T-helper 22 cell (primary cell): ENCODE measurements around the gene TMEM154.

Experiments used
- DNase-seq: peaks from one replicate; pipeline ENCODE4 v3.0.0-alpha.2; 2020; ENCODE audit warnings: low read depth

The TMEM154 gene

GRCh38 chr4:152591396-152591795, 88.4 kb downstream of the TMEM154 start:
- peak; percentile 4 for DNase-seq

- no peak for DNase-seq
Observed at GRCh38 chr4:152590179-152591031, 89.4 kb downstream of the TMEM154 start.

- no peak for DNase-seq
Observed at GRCh38 chr4:152588869-152589268, 90.9 kb downstream of the TMEM154 start.

DNA sequence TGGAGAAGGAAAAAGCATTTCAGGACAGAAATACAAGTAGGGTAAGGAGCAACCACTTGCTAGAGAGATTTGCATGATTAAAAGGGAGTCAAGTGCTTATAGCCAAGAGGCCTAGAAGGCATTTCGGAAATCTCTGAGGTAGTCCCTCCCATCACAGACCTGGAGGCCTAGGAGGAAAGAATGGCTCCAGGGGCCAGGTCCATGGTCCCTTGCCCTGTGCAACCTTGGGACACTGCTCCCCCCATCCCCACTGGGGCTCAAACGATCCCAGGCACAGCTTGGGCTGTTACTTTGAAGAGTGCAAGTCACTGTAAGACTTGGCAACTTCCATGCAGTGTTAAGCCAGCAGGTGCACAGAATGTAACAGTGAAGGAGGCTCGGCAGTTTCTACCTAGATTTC, 92.7 kb downstream of the TMEM154 start:
- no peak for DNase-seq

DNA sequence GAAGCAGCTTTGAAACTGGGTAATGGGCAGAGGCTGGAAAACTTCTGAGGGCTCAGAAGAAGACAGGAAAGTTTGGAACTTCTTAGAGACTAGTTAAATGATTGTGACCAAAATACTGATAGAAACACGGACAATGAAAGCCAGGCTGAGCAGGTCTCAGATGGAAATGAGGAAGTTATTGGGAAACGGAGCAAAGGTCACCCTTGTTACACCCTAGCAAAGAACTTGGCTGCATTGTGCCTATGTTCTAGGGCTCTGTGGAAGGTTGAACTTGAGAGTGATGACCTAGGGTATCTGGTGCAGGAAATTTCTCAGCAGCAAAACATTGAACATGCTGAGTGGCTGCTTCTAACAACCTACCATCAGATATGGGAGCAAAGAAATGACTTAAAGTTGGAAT, 93.1 kb downstream of the TMEM154 start:
- DNase-seq, result no peak

DNA sequence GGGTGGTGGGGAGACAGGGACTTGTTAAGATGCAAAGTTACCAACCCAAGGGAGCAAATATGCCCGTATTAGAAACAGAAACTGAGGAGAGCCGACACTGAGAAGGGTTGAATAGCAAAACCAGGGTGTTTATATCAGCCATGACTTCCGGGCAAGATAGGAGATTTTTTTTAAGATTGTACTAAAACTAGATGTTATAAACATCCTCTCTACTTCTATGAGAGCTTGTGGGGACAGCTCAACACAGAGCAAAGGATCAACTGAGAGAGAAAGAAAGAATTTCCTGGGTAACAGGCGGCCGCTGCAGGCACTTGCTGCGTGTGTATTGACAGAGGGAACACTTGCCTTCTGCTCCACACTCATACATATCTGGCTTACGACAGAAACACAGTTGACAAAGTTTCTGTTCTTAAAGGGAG, 94.8 kb downstream of the TMEM154 start:
- no peak for DNase-seq

- DNase-seq, result no peak
Observed at GRCh38 chr4:152581536-152582160, 98.1 kb downstream of the TMEM154 start.

DNA sequence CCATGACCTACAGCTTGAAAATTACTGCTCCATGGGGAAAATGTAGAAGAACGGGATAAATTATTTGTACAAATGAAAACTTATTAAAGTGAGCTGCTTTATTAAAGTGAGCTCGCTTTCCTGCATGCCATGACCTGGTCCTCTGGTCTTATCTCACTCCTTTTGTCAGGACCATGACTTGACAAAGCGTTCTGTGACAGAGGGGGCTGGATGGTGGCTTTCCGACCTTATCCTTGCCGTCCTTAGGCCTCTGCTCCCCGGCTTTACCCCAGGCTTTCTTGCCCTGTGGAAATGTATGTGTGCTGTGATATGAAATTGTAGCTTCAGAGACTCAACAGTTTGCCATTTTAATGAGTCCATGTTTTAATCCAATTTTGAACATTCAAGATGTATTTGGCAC, 99.9 kb downstream of the TMEM154 start:
- no peak for DNase-seq

DNA sequence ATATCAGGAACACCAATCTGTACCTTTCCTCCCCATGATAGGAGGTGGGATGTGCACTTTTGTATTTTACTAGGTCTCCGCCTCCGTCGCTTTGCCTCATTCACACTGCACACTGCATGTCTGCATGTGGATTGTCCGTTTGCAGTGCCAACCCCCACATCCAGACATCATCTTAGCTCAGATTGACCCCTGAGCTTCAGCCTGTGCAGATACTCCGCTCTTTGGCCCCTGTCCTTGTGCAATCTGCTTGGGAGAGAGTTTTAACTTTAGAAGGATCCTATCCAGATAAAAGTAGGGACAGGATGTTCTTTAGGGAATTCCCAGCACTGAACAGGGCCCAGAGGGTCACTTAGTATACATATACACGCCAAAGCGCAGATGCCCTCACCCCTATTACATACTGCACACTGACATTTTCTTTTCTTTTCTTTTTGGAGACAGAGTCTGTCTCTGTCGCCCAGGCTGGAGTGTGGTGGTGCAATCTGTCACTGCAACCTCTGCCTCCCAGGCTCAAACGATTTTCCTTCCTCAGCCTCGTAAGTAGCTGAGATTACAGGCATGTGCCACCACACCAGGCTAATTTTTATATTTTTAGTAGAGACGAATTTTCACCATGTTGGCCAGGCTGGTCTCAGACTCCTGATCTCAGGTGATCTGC, 100.6 kb downstream of the TMEM154 start:
- no peak for DNase-seq

DNA sequence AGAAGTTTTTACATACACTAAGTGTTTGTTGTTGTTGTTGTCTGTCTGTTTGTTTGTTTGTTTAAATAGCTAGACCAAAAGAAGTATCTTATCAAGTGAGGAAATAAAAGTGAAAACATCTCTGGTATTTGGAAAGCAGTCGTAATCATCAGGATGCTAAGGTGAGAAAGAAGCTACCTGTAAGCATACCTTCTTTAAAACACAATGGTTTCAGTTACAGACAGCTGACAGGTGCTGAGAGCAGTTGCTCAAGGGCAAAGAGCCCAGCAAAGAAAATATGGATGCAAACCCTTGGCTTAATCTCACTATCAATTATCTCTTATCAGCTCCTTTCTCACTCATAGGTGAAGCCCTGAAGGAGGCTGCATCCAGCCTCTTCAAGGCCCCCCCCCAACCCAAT, 101.1 kb downstream of the TMEM154 start:
- no peak for DNase-seq

GRCh38 chr4:152577708-152578396, 101.9 kb downstream of the TMEM154 start:
- DNase-seq, result no peak

- no peak for DNase-seq
Observed at GRCh38 chr4:152575533-152575932, 104.3 kb downstream of the TMEM154 start.

- DNase-seq, result no peak
Observed at GRCh38 chr4:152573861-152574260, 105.9 kb downstream of the TMEM154 start.

GRCh38 chr4:152572417-152573086, 107.2 kb downstream of the TMEM154 start:
- no peak for DNase-seq

DNA sequence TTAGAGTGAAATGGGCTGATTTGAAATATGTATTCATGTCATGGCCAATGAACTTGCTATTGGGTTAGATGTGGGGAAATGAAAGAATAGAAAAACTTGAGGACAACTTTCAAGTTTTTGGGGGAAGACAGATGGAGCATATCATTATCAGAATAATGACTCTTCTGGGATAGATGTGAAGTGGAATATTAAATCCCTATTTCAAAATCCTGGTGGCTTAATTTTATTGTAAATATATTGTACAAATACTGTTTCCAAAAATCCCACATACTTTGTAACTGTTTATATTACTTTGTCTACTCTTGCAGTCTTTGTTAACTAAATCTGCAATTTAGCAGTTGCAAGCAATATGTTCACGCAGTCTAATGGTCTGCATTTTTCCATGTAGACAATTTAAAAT, 108.0 kb downstream of the TMEM154 start:
- DNase-seq, result no peak

DNA sequence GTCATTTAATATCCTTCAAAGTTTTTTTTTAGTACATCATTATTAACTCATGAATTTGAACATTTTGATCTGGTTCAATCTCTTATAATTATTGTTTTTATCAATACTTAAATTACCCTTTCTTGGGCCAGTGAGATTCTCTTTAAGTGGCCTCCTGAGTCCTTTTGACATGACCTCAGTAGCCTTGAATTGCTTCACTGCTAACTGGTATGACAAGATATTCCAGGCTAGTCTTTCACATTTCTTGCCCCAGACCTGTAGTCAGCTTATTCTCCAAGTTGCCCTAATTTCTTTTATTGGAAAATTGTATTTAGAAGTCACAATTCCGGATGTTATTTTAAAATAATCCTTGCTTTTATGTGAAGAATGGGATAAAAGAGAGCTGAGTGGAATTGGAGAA, 108.5 kb downstream of the TMEM154 start:
- DNase-seq, result no peak
